SH-SY5Y (cell line): ENCODE data around the gene KIF5C.
A peak's percentile ranks its signal among the peaks of the same experiment; 100 is the strongest.

Experiments used
- GATA2 ChIP-seq: IDR thresholded peaks from 2 replicates; pipeline ENCODE4 v1.6.1; 2011; ENCODE audit warnings: mild to moderate bottlenecking, low read depth, low read length
- GATA3 ChIP-seq: IDR thresholded peaks from 2 replicates; pipeline ENCODE4 v1.6.1; 2011; ENCODE audit warnings: low read depth, mild to moderate bottlenecking, low read length, moderate library complexity

The KIF5C gene

DNA sequence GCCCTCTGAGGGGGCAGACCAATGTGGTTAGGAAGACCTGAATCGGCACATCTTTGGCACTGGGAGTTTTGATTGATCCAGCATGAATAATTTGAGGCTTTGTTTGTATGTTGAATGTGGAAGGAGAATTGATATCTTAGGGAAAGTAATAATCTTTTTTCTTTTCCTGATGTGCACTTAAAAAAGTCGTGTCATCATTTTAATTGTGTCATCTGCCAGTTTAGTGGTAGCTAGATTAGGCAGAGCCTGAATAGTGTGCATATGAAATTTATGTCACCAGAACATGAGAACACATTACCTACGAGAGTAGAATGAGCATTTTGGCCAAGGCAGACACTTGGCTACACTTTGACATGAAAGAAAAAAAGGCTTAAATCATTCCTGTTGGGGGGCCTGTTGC, 79.5 kb downstream of the KIF5C start:
- TF ChIP-seq GATA2: no peak
- no peak for TF ChIP-seq GATA3

DNA sequence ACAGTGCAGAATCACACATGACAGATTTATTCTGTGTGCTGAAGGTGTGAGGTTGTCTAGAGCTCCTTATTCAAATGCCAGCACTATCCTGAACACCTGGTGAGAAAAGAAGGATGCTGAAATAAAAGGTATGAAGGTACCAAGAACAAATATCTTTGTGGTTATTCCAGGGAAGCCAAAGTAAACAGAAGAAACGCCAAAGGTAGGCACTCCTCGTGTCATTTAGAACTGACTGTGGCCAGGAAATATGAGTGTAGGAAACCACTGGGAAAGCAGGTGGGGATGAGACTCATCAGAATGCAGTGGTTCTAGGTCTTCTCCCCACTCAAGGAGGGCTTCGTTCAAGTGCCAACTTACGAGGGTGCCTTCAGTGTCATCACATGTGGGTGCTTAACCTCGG, 80.8 kb downstream of the KIF5C start:
- TF ChIP-seq GATA3: no peak
- no peak for TF ChIP-seq GATA2

DNA sequence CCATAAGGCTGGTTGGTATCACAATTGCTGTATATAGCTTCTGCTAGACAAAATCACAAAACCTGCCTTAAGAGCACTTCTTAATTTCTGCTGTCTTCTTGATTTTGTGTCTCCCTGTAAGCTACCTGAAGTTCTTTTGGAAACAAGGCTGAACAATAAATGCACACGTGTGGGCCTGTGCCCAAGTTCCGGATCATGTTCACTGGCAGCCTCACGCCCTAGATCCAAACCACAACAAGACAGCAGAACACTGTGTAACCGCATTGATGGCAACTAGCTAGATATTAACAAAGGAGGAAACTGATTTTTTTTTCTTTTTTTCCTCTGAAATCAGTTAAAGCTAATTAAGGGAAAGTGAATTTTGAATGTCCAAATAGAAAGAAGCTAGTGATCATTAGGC, 82.0 kb downstream of the KIF5C start:
- TF ChIP-seq GATA2: no peak
- TF ChIP-seq GATA3: no peak

DNA sequence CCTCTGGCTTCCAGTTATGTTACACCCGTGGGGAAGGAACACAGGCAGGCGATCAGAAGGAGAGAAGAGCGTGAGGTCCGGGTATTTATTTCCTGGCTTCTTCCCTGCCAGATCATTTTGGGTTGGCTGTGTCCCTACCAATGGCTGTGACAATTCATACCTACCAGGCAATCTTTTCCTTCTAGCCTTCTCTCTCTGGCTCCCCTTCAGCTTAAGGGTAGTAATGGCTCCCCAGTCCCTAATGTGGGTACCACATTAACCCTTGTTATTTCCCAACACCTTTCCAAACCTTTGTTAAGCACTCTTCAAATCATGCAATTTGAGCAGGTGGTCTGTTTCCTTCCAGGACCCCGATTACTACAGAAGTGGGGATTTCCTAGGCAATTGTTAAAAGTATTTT, 84.7 kb downstream of the KIF5C start:
- TF ChIP-seq GATA3 (no peak), GATA2 (no peak)

DNA sequence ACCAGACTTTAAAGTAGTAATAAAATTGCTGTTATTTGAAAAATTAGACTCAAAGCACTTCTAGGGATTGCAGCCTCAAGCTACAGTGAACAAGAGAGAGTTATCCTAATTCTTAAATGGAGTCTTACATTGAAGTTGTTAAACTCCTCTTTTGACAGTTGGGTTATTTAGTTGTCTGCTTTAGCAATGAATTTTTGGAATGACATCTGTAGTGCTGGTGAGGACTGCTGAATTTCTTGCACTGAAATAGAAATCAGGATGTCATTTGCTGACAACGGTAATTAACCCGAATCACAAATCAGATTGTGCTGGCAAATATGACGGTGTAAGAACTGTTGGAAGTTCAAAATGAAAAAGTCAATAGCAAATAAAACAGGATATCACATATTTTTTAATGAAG, 85.5 kb downstream of the KIF5C start:
- TF ChIP-seq GATA3: no peak
- no peak for TF ChIP-seq GATA2

DNA sequence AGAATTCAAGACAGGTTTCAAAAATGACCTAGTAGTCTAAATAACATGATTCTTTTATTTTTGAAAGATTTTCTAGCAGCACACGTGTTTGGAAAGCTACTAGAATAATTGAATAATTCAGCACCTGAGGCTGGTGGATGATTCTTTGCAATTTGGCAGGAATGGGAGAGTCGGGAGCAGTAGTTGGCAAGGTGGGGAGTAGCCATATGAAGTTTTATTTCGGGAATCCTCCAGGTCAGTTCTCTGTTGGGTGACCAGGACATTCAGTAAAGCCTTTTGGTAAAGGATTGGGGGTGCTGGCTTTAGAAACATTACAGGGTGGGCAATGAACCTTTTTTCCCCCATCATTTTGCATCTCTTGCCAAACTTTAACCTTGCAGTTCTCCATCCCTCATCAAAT, 88.4 kb downstream of the KIF5C start:
- TF ChIP-seq GATA3 (no peak), GATA2 (no peak)

DNA sequence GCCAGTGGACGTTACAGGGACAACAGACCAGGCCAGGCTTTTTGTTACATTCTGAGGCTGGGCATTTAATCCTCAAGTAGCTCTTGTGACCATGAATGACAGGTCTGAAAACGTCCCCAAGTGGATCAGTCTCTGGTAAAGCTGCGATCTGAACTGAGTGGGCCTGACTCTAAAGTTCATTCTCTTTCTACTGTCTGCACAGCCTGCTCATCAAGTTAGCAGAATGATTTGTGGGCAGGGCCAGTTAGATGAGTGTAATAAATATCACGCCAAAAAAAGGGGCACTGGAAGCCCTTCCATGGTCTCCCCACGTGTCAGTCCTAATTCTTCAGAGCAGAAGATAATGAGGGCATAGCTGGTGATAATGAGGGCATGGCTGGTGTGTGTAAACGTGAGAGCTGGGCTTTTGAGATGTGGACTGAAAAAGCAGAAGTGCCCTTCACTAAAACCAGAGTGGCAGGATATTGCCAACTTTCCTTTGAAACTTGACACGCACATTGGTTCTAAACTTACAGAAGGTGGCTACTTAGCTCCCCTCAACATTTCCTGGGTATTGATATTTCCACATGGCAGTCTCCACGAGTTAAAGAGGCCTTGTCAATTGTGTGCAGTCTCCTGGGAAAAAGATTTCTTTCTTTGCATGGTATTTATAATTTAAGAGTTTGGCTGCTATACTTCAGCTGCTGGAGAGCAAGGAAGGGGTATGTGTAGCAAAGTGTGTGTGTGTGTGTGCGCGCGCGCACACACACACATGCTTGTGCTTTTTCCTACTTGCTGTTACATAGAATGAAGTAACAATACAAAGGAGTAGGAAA, 90.8 kb downstream of the KIF5C start:
- no peak for TF ChIP-seq GATA2
- TF ChIP-seq GATA3: no peak

DNA sequence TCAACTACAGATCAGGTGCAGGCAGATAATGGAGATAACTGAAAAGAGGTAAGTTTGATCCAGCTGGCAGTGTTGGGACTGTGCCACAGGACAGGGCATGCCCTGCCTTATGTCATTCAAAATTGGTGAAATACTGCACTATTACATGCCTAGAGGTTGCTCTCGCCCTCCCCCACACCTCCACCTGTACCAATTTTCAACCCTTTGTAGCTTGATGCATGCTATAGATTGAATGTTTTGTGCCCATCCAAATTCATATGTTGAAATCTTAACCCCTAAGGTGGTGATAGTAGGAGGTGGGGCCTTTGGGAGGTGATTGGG, 91.4 kb downstream of the KIF5C start:
- TF ChIP-seq GATA3: no peak
- TF ChIP-seq GATA2: no peak

DNA sequence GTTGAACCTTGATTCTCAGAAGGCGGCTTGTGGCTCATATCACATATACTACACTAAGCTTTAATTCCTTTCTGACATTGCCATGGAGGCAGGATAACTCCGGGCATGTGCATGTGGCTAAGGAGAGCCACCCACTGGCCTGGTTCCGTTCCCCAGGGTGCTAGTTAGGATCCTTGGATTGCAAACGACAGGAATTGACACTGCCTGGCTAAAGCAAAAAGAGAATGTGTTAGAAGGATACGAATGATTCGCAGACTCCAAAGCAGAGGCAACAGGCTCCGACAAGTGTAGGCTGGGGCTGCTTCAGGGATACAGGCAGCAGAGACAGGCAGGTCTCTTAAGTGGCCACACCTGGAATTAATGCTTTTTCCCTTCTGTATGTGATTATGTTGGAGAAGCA, 92.0 kb downstream of the KIF5C start:
- TF ChIP-seq GATA2: no peak
- TF ChIP-seq GATA3: no peak

DNA sequence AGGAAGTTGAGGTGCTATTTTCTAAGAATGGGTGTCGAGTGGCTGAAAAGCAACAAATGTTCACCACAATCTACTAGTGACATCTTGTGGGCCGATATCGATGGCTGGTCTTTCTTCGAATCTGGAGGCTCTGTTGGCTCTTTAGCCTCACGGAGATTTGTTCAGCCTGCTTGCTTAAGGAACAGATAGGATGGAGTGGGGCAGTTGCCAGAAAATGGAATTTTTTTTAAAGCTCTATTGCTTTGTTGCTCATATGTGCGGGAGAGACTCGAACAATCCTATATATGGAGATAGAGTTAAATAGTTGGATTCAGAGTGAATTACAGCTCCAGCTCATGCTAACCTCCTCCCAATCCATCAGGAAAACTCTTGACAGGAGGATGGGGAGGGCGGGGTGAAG, 92.6 kb downstream of the KIF5C start:
- TF ChIP-seq GATA3 (no peak), GATA2 (no peak)

DNA sequence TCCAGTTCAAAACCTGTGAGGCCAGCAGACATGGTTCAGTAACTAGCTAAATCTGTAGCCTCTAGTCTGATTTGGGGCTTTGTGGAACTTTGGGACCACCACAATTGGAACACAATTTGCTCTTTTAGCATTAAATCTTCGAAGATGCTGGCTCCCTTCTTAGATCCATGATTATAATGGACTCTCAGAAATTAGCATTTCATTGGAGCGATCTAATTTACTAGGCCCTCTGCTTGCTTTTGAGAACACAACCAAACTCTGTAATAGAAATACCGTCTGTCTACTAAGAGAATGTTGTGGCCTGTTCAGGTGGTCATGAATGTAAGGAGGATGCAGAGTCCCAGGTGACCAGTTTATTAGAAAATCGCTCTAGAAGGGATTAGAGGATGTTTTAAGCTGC, 93.3 kb downstream of the KIF5C start:
- TF ChIP-seq GATA3 (no peak), GATA2 (no peak)

DNA sequence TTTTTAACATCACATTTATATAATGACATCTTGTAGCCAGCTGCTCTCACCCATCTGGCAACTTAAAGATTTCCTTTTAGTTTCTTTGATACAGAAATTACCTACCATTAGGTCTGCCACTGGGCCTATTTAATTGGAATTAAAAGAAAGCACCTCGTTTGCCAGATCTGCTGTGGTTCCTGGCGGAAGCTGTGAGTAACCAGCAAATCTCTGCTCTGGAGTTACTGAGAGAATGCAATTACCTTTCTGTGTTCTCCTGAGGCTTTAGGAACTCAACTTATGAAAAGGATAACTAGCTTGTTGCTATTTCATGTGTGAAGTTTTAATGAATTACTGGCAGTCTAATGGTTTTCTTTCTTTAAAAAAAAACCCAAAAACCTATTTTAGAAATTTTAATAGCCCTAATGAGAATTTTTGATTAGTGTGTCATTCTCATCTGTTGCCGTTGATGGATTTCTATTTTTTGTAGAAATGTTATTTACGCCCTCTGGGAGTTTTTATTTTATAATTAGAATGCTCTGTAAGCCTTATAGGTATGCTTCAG, 93.8 kb downstream of the KIF5C start:
- TF ChIP-seq GATA3: no peak
- TF ChIP-seq GATA2: no peak

DNA sequence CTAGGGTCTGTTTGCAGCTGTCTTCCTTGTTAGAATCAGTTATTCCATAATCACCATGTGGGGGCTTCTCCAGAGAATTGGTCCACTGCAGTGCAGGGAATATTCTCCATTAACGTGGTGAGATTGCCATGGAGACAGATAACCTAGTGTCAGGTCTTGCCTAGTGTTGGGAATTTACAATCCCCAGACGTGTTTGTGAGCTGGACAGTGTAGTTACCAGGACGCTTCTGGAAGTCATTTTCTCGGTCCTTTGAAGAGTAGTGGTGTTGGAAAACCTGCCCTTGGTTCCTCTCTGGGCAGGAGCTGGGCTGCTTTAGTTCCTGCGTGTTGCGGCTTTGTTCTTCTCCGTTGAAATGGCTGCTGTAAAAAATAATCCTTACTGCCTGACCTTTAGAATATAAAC, 94.6 kb downstream of the KIF5C start:
- TF ChIP-seq GATA2 (peak; percentile 63; the same call in 1 of the 2 replicates), GATA3 (no peak)

DNA sequence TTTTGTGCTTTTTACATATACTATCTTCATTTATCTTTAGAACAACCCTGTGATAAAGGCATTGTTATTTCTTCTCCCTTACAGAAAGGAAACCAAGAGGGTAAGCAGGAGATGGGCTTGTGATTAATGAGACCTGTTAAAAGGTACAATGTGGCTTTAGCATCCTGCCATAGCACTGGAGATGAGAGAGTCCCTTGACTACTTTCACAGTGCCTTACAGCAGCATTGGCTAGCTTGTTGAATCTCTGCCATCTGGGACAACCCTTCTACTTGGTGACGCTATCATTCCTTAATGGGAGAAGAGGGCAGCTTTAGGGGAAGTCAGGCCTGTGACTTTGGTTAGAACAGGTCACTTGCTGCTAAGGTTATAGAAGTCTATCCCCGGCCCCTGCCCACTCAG, 95.4 kb downstream of the KIF5C start:
- no peak for TF ChIP-seq GATA2
- TF ChIP-seq GATA3: no peak

DNA sequence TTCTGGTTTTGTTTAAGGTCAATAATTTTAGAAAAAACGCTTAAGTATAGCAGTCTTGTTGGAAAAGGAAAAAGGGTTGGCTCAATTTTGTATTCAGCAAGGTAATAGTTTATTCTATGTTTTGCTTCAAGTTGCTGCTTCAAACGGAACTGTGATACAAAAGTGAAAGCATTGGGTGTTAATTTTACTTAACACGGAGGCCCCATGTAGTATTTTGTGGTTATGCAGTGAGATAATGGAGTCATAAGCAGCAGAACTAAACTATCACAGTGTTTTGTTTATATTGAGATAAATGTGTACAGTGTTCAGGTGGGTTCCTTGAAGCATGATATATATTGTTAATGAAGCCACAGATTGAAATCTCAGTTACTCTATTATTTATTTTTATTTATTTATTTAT, 96.5 kb downstream of the KIF5C start:
- TF ChIP-seq GATA2: no peak
- no peak for TF ChIP-seq GATA3

DNA sequence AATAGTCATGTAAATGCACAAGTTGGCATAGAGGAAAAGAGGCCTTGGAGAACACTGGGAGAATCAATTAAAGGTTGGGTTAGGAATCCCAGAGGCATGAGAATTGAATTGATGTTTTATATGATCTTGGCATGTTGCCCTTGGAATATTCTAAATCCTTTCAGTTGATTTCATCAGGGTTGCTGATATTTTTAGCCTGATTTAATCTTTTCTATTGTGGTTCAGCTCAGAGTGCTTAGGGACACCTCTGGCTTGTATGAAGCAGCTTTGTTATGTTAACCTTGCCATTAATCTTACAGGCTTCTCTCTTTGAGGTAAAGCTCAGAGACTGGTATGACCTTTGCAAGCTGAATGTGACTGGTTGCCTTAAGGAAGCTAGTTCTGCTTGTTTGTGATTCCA, 99.1 kb downstream of the KIF5C start:
- TF ChIP-seq GATA3 (no peak), GATA2 (no peak)
